Natural killer cell (primary cell): ENCODE measurements around the gene ANKRD28. TPM values are rescaled to one million over a fixed set of nuclear protein-coding genes. Genes with fewer than 3 reads are reported as not detected.

Experiments
- ATAC-seq, 3 donors: fragments of 150-1000 bp in 2 of 3; fragments of 200-7000 bp in 1 of 3; cut with Tn5 transposase; 1 replicate in 1 of 3; 2 replicates in 2 of 3; pipeline ENCODE4 v1.10.0; 2021; ENCODE audit warnings: mild to moderate bottlenecking in 2 of 3, moderate library complexity in 2 of 3
- DNase-seq, 2 donors: peaks; one replicate each; pipeline versions ENCODE4 v3.0.0 to v3.0.0-alpha.2; 2013 to 2021; ENCODE audit warnings: mixed read lengths in 1 of 2
- H3K27ac ChIP-seq: one replicate; pipeline ENCODE4 v1.5.1; 2013; ENCODE audit warnings: mild to moderate bottlenecking, low read length
- H3K27me3 ChIP-seq: one replicate; pipeline ENCODE4 v1.6.1; 2013; ENCODE audit warnings: low read length; ENCODE audit not compliant: control insufficient read depth, insufficient read depth
- H3K36me3 ChIP-seq: one replicate; pipeline ENCODE4 v1.6.1; 2013; ENCODE audit warnings: low read length; ENCODE audit not compliant: control insufficient read depth, insufficient read depth
- H3K4me1 ChIP-seq: one replicate; pipeline ENCODE4 v1.6.1; 2013; ENCODE audit warnings: low read length; ENCODE audit not compliant: control insufficient read depth, insufficient read depth
- H3K4me3 ChIP-seq: one replicate; pipeline ENCODE4 v1.5.1; 2013; ENCODE audit warnings: low read length
- H3K9me3 ChIP-seq: one replicate; pipeline ENCODE4 v1.6.1; 2013; ENCODE audit warnings: low read length; ENCODE audit not compliant: control insufficient read depth, insufficient read depth
- H3K27ac Mint-ChIP-seq, 2 donors: one replicate each; pipeline ENCODE4 v1.8.0; 2022; ENCODE audit warnings: mild to moderate bottlenecking in 2 of 2, mixed read lengths in 2 of 2, moderate library complexity in 1 of 2
- H3K27me3 Mint-ChIP-seq, 2 donors: one replicate each; pipeline ENCODE4 v1.8.0; 2022; ENCODE audit warnings: low read depth in 2 of 2, mixed read lengths in 2 of 2
- H3K36me3 Mint-ChIP-seq: one replicate; pipeline ENCODE4 v1.8.0; 2022; ENCODE audit warnings: mixed read lengths
- H3K4me1 Mint-ChIP-seq, 2 donors: one replicate each; pipeline ENCODE4 v1.8.0; 2022; ENCODE audit warnings: mixed read lengths in 2 of 2
- H3K4me3 Mint-ChIP-seq: one replicate; pipeline ENCODE4 v1.8.0; 2022; ENCODE audit warnings: mild to moderate bottlenecking, moderate library complexity, mixed read lengths
- H3K9me3 Mint-ChIP-seq, 2 donors: one replicate each; pipeline ENCODE4 v1.8.0; 2022; ENCODE audit warnings: mixed read lengths in 2 of 2
- CTCF ChIP-seq: fragments of 200-600 bp; IDR thresholded peaks from one replicate; pipeline ENCODE4 v1.8.0; 2022; ENCODE audit warnings: antibody characterized with exemption
- WGBS: methylation state at CpG from one replicate; pipeline ENCODE4 v1.1.7; 2013; ENCODE audit warnings: missing lambda C conversion rate; ENCODE audit not compliant: insufficient coverage; 5-methylcytosine and 5-hydroxymethylcytosine counted together
- intact Hi-C: fragments of 100-400 bp; cut with micrococcal nuclease; formaldehyde crosslinking; loops from one replicate; pipeline ENCODE4 v1.14.2; 2022
- total RNA-seq, 4 donors: library from RNA; stranded (reverse); fragments of 120-200 nt in 1 of 4; gene quantifications; one replicate each; pipeline versions ENCODE4 v1.2.3 to v1.2.4, GENCODE V29; 2013 to 2022

ANKRD28 gene
- total RNA-seq, 3 donors from 2014 or later (not counting 1 experiment from before 2014, with no cell fraction given): 58.0 to 99.7 (median 91.7) TPM

- no peak overlapping the region for H3K4me3 ChIP-seq
- no peaks in the 10 kb centered on the region for H3K9me3 ChIP-seq
- peak overlapping the region; percentile 17 for H3K4me3 Mint-ChIP-seq
- H3K4me1 ChIP-seq: peaks cover 18% of the 10 kb centered on the region
- no peaks in the 10 kb centered on the region for H3K36me3 ChIP-seq
- H3K27ac ChIP-seq: no peak overlapping the region
- DNase-seq: no peak
- no peaks in the 10 kb centered on the region for H3K9me3 Mint-ChIP-seq
- no peaks in the 10 kb centered on the region for H3K27me3 ChIP-seq
- no peak for TF ChIP-seq CTCF
- no peaks in the 10 kb centered on the region for H3K36me3 Mint-ChIP-seq
- intact Hi-C loops: loop anchor here (2.0 kb wide), 1 partner anchor 615 kb away; no protein-coding TSS in a partner anchor
- H3K27ac Mint-ChIP-seq: peak overlapping the region in 1 of 2 donors; percentile 42
- 84% methylated on average over 12 of the region's 12 CpGs for WGBS
- H3K4me1 Mint-ChIP-seq: peaks cover 35 to 37% of the 10 kb centered on the region in 2 donors
- H3K27me3 Mint-ChIP-seq: no peaks in the 10 kb centered on the region
- no peak for ATAC-seq
These were observed 166.2 kb downstream of the ANKRD28 start for GRCh38 chr3:15631426-15632211.

- Mint-ChIP-seq H3K4me3 (peak overlapping the region; percentile 78), H3K9me3 (no peaks in the 10 kb centered on the region), H3K36me3 (no peaks in the 10 kb centered on the region), H3K27me3 (no peaks in the 10 kb centered on the region), H3K27ac (peak overlapping the region; percentile 2 to 59), H3K4me1 (peaks cover 28 to 31% of the 10 kb centered on the region in 2 donors)
- ATAC-seq: peak in 2 of 3 donors; percentile 11 to 32
- intact Hi-C loops: loop anchor here (1.0 to 2.0 kb wide), 2 partner anchors 182 to 616 kb away; no protein-coding TSS in a partner anchor
- 29% methylated on average over 8 of the region's 8 CpGs for WGBS
- TF ChIP-seq CTCF: no peak
- Histone ChIP-seq H3K27ac (no peak overlapping the region), H3K9me3 (no peaks in the 10 kb centered on the region), H3K36me3 (no peaks in the 10 kb centered on the region), H3K4me3 (no peak overlapping the region), H3K27me3 (no peaks in the 10 kb centered on the region), H3K4me1 (peaks cover 10% of the 10 kb centered on the region)
- peak in 1 of 2 donors; percentile 17 for DNase-seq
These were observed 167.0 kb downstream of the ANKRD28 start for GRCh38 chr3:15630646-15631350.

GRCh38 chr3:15629860-15630597, 167.8 kb downstream of the ANKRD28 start:
- Histone ChIP-seq H3K27me3 (no peaks in the 10 kb centered on the region), H3K4me3 (no peak overlapping the region), H3K36me3 (no peaks in the 10 kb centered on the region), H3K9me3 (no peaks in the 10 kb centered on the region), H3K27ac (no peak overlapping the region), H3K4me1 (peaks cover 6% of the 10 kb centered on the region)
- H3K27me3 Mint-ChIP-seq: no peaks in the 10 kb centered on the region
- peak overlapping the region; percentile 2 to 59 for H3K27ac Mint-ChIP-seq
- 45% methylated on average over 10 of the region's 10 CpGs for WGBS
- ATAC-seq (peak; percentile 98 to 100 (median 100)), DNase-seq (peak; percentile 43 to 87)
- no peaks in the 10 kb centered on the region for H3K36me3 Mint-ChIP-seq
- no peaks in the 10 kb centered on the region for H3K9me3 Mint-ChIP-seq
- intact Hi-C loops: loop anchor here (1.0 to 2.0 kb wide), 2 partner anchors 182 to 617 kb away; no protein-coding TSS in a partner anchor
- H3K4me3 Mint-ChIP-seq: peak overlapping the region; percentile 78
- peak; percentile 75 for TF ChIP-seq CTCF
- H3K4me1 Mint-ChIP-seq: peaks cover 24 to 28% of the 10 kb centered on the region in 2 donors
